NB4 (cell line): ENCODE results near the gene STX18.

Source experiments
- CTCF ChIP-seq: IDR thresholded peaks from one replicate; pipeline ENCODE4 v1.5.1; 2012; ENCODE audit warnings: low read depth, low read length
- POLR2A ChIP-seq: IDR thresholded peaks from 2 replicates; pipeline ENCODE4 v1.6.1; 2011; ENCODE audit warnings: mild to moderate bottlenecking; ENCODE audit not compliant: insufficient read length; ENCODE audit errors: extremely low read depth

DNA sequence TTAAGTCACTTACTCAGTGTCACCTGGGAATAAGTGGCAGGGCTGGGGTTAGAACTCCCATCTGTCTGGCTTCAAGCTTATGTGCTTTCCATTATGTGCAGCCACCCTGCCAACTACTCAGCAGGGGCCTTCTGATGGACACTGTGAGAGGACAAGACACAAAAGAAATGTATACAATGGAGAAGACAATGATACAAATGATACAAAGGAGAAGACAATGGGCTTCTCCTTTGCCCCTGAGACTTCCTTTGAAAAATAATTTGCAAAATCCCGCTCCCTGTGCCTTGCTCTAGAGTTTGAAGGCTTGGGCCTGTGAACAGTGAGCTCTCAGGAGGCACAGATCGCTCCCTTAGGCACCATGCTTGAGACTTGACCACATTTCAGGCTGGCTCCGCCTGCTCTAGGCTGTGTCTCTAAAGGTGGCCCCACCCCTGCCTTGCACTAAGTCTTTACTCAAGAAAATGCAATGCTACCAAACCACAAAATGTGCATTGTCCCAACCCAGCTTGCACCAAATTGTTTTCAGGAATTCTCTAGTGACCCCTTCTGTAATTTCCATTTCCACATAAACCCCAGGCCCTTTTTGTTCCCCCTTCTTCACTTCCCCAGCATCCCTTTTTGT is 27.1 kb upstream of the STX18 start:
- TF ChIP-seq CTCF: no peak
- no peak for TF ChIP-seq POLR2A
